HUES64 (cell line): ENCODE results near the gene TREX2.

Experiments
- H3K27ac ChIP-seq: 2 replicates; pipeline ENCODE4 v1.7.0; 2013; ENCODE audit warnings: low read depth, low read length, inconsistent platforms
- H3K27me3 ChIP-seq: 2 replicates; pipeline ENCODE4 v1.6.1; 2013; ENCODE audit warnings: mild to moderate bottlenecking, low read length; ENCODE audit not compliant: insufficient read depth
- H3K36me3 ChIP-seq: 2 replicates; pipeline ENCODE4 v1.6.1; 2013; ENCODE audit warnings: mild to moderate bottlenecking, low read length; ENCODE audit not compliant: insufficient read depth
- H3K4me1 ChIP-seq: 2 replicates; pipeline ENCODE4 v1.6.1; 2013; ENCODE audit warnings: mild to moderate bottlenecking, low read length, moderate library complexity; ENCODE audit not compliant: insufficient read depth
- H3K4me3 ChIP-seq: 2 replicates; pipeline ENCODE4 v1.5.1; 2013; ENCODE audit warnings: mild to moderate bottlenecking, low read length, moderate library complexity
- H3K9ac ChIP-seq: 2 replicates; pipeline ENCODE4 v1.6.1; 2013; ENCODE audit warnings: mild to moderate bottlenecking, low read depth, low read length
- H3K9me3 ChIP-seq: 2 replicates; pipeline ENCODE4 v1.6.1; 2013; ENCODE audit warnings: low read depth, low read length; ENCODE audit not compliant: insufficient read depth
- WGBS: fragments of 150-250, 120-280 bp; methylation state at CpG from one replicate; pipeline ENCODE4 v1.1.7; 2013; ENCODE audit warnings: missing lambda C conversion rate; 5-methylcytosine and 5-hydroxymethylcytosine counted together

The TREX2 gene

GRCh38 chrX:153463031-153463430 lies 17.2 kb upstream of the TREX2 start:
- Histone ChIP-seq H3K9ac (no peak overlapping the region), H3K27me3 (no peaks in the 10 kb centered on the region), H3K36me3 (peaks cover 16% of the 10 kb centered on the region), H3K27ac (no peak overlapping the region), H3K4me3 (no peak overlapping the region), H3K9me3 (no peaks in the 10 kb centered on the region), H3K4me1 (no peaks in the 10 kb centered on the region)
- 94% methylated on average over 5 of the region's 6 CpGs for WGBS

GRCh38 chrX:153462291-153462690 lies 16.4 kb upstream of the TREX2 start:
- Histone ChIP-seq H3K4me3 (no peak overlapping the region), H3K36me3 (peaks cover 13% of the 10 kb centered on the region), H3K27ac (no peak overlapping the region), H3K27me3 (no peaks in the 10 kb centered on the region), H3K9ac (no peak overlapping the region), H3K9me3 (no peaks in the 10 kb centered on the region), H3K4me1 (no peaks in the 10 kb centered on the region)
- 96% methylated on average over 10 of the region's 10 CpGs for WGBS

DNA sequence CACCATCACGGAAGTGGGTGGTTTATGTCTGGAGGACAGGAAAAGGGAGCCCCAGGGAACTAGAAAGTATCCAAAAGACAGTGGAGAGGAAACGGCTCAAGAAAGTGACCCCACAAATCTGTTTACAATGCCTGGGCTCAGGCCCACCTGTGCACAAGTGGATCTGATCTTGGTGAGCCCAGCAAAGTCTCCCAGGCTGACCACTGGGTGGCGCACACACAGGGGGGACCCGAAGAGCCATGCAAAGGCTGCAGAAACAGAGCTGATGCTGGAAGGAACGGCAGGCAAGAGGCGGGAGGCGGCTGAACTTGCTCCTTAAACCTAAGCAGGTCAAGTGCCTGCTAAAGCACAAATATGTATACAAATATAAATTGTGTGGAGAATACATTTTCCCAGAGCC lies 15.0 kb upstream of the TREX2 start:
- H3K27me3 ChIP-seq = no peaks in the 10 kb centered on the region

DNA sequence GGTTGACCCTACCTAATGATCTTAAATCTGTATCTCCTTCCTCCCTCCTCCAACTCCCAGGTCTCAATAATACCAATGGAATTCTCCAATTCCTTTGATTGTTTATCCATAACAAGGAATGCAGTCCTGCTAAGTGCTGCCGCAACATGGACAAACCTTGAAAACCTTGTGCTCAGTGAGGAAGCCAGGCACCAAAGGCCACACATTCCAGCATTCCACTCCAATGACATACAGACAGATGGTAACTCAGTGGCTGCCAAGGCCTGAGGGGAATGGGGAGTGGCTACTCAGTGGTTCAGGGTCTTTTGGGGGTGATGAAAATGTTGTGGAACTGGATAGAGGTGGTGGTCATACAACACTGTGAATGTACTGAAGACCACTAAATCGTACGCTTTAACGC lies 14.1 kb upstream of the TREX2 start:
- WGBS = 92% methylated on average over 4 of the region's 4 CpGs
- no peak overlapping the region for H3K4me3 ChIP-seq
- H3K9ac ChIP-seq = no peak overlapping the region
- no peaks in the 10 kb centered on the region for H3K9me3 ChIP-seq
- no peaks in the 10 kb centered on the region for H3K27me3 ChIP-seq
- no peaks in the 10 kb centered on the region for H3K4me1 ChIP-seq
- peaks cover 13% of the 10 kb centered on the region for H3K36me3 ChIP-seq
- no peak overlapping the region for H3K27ac ChIP-seq

More for the DNA sequence above, 15.0 kb upstream of the TREX2 start:
- Histone ChIP-seq H3K36me3 (peaks cover 13% of the 10 kb centered on the region), H3K9me3 (no peaks in the 10 kb centered on the region), H3K4me1 (no peaks in the 10 kb centered on the region), H3K4me3 (no peak overlapping the region), H3K9ac (no peak overlapping the region), H3K27ac (no peak overlapping the region)
- WGBS = 47% methylated on average over 5 of the region's 7 CpGs

DNA sequence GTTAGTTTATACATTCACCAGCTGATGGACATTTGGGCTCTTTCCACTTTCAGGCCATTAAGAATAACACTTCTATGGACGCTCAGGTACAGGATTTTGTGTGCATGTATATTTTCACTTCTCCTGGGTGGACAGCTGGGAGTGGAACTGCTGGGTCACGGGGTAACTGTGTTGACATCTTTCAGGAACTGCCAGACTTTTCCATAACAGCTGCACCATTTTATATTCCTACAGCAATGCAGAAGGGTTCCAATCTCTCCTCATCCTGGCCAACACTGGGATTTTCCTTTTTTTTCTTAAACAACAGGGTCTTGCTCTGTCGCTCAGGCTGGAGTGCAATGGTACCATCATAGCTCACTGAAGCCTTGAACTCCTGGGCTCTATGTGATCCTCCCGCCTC lies 12.6 kb upstream of the TREX2 start:
- no peaks in the 10 kb centered on the region for H3K9me3 ChIP-seq
- no peak overlapping the region for H3K27ac ChIP-seq
- peaks cover 14% of the 10 kb centered on the region; the same call in 1 of the 2 replicates for H3K36me3 ChIP-seq
- no peaks in the 10 kb centered on the region for H3K4me1 ChIP-seq
- H3K4me3 ChIP-seq = no peak overlapping the region
- WGBS = 96% methylated on average over 3 of the region's 4 CpGs
- no peaks in the 10 kb centered on the region for H3K27me3 ChIP-seq
- no peak overlapping the region for H3K9ac ChIP-seq

DNA sequence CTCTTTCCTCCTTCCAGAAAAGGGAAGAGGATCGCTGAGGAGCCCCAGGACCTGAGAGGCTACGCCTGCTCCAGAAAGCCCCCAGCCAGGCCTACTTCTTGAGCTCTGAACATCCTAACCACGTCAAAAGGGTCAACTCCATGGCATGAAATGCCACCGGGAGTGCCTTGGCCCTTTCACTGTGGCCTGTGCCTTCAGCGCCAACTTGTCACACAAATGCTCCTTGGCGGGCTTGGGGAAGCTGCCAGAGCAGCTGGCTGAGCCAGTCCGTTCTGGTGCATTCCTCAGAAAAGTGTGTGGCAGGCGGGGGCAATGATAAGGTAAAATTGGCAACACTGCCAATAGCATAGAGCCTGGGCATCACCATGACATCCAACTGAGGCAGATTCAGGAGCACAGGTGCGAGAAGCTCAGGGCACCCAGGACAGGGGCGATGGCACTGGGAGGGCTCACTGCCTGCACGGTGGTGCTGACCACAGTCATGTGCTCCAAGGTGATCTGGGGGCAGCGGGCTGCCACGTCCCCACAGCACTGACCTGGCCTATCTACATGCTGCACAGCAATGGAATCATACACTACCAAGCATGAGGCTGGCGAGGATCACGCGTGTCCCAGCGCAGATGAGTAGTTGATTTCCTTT lies 12.1 kb upstream of the TREX2 start:
- H3K4me3 ChIP-seq = no peak overlapping the region
- no peaks in the 10 kb centered on the region for H3K9me3 ChIP-seq
- H3K27ac ChIP-seq = no peak overlapping the region
- H3K27me3 ChIP-seq = no peaks in the 10 kb centered on the region
- no peaks in the 10 kb centered on the region for H3K4me1 ChIP-seq
- H3K36me3 ChIP-seq = peaks cover 14% of the 10 kb centered on the region; the same call in 1 of the 2 replicates
- WGBS = 95% methylated on average over 13 of the region's 17 CpGs
- no peak overlapping the region for H3K9ac ChIP-seq

- Histone ChIP-seq H3K9me3 (no peaks in the 10 kb centered on the region), H3K9ac (no peak overlapping the region), H3K27me3 (no peaks in the 10 kb centered on the region), H3K27ac (no peak overlapping the region), H3K36me3 (peaks cover 14% of the 10 kb centered on the region; the same call in 1 of the 2 replicates), H3K4me1 (no peaks in the 10 kb centered on the region), H3K4me3 (no peak overlapping the region)
- WGBS = 96% methylated on average over 18 of the region's 18 CpGs
These were observed 11.4 kb upstream of the TREX2 start for GRCh38 chrX:153457136-153457825.

DNA sequence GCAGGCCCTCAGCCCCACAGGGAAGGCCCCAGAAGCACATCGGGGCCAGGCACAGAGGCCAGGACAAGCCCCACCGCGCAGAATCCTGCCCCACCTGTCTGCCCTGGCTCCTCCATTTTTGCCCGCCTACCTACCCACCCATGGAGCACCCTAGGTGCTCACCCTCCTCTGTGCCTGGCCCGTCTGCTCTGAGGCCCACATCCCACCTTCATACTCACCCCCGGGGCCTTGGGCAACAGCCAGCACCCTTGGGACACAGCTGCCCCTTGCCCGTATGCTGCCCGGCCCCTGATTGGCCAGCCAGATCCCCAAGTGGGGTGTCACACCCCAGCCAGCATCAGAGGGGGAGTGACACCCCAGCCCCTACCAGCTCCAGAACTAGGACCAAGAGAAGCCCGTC lies 10.8 kb upstream of the TREX2 start:
- Histone ChIP-seq H3K9ac (no peak overlapping the region), H3K4me3 (no peak overlapping the region), H3K27me3 (no peaks in the 10 kb centered on the region), H3K36me3 (peaks cover 15% of the 10 kb centered on the region; the same call in 1 of the 2 replicates), H3K4me1 (no peaks in the 10 kb centered on the region), H3K9me3 (no peaks in the 10 kb centered on the region), H3K27ac (no peak overlapping the region)
- 95% methylated on average over 9 of the region's 9 CpGs for WGBS

DNA sequence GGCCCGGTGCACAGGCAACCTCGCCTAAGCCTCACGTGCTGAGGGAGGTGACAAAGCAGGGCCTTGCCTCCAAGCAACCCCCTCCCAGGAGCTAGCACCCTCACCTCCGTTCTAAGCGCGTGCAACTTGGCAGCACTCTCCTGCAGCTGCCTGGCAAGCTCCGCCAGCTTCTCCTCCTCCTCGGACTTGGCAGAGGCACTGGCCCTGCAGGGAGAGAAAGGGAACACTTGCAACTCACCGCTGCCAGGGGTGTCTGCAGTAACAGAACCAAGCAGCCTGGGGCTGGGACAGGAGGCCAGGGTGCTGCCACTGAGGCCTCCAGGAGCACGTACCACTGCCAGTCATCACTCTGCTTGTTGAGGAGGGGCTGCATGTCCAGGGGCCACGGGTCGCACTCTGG lies 10.3 kb upstream of the TREX2 start:
- no peaks in the 10 kb centered on the region for H3K27me3 ChIP-seq
- no peak overlapping the region for H3K4me3 ChIP-seq
- WGBS = 96% methylated on average over 12 of the region's 12 CpGs
- H3K36me3 ChIP-seq = peaks cover 18% of the 10 kb centered on the region; the same call in 1 of the 2 replicates
- H3K4me1 ChIP-seq = no peaks in the 10 kb centered on the region
- no peak overlapping the region for H3K27ac ChIP-seq
- no peaks in the 10 kb centered on the region for H3K9me3 ChIP-seq
- no peak overlapping the region for H3K9ac ChIP-seq

DNA sequence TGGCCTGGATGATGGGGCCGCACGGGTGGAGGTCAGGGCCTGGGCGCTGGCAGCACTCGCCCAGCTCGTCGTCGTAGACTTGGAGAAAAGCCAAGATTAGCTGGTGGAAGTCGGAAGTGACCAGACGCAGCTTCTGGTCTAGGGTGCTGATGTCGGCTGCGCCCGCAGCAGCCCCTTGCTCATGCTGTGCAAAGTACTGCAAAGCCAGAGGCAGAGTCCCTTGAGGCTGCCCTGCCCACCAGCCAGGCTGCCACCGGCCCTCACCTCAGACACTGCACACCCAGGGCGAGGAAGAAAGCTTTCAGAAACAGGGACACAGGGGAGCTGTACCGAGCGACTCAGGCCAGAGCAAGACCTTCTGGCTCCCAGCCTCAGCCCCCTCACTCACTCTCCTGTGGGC lies 9.7 kb upstream of the TREX2 start:
- H3K36me3 ChIP-seq = peaks cover 14% of the 10 kb centered on the region; the same call in 1 of the 2 replicates
- H3K27me3 ChIP-seq = no peaks in the 10 kb centered on the region
- H3K4me1 ChIP-seq = no peaks in the 10 kb centered on the region
- H3K9me3 ChIP-seq = no peaks in the 10 kb centered on the region
- no peak overlapping the region for H3K27ac ChIP-seq
- H3K9ac ChIP-seq = no peak overlapping the region
- WGBS = 93% methylated on average over 16 of the region's 16 CpGs
- no peak overlapping the region for H3K4me3 ChIP-seq

DNA sequence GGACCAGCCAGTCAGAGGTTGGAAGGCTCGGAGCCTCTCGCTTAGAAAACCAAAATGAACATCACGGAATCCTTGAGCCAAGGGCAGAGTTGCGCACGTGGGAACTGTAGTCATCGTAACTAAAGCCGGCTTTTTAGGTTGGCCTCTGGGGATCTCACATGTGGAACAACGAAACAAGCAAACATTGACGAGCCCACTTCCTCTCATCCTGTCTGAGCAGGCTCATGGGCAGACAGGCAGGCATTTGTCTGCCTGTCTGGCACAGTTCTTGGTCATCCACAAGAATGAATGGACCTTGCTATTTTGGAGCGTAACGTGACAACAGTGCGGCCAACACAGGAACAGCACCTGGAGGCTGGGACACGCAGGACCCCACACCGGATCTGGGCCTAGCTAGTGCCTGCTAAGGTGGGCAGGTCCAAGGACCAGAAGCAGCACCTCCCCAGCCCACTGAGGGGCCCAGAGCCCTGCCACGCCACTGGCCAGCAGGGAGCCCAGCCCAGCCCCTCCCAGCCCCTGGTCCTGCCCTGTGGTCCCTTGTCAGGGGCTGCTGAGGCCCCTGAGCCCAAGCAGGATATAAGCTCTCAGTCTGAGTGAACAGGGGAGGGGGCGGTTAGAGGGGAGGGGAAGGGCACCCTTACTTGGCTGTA lies 9.2 kb upstream of the TREX2 start:
- WGBS = 91% methylated on average over 16 of the region's 16 CpGs
- no peak overlapping the region for H3K27ac ChIP-seq
- no peak overlapping the region for H3K4me3 ChIP-seq
- H3K9me3 ChIP-seq = no peaks in the 10 kb centered on the region
- H3K36me3 ChIP-seq = peaks cover 13% of the 10 kb centered on the region; the same call in 1 of the 2 replicates
- no peak overlapping the region for H3K9ac ChIP-seq
- H3K27me3 ChIP-seq = no peaks in the 10 kb centered on the region
- no peaks in the 10 kb centered on the region for H3K4me1 ChIP-seq
